CD4-positive, alpha-beta T cell (primary cell): ENCODE measurements around the gene MACC1. TPM values are rescaled to one million over a fixed set of nuclear protein-coding genes. Genes with fewer than 3 reads are reported as not detected.

ENCODE experiments used
- ATAC-seq: fragments of 200-7000 bp; cut with Tn5 transposase; one replicate; pipeline ENCODE4 v1.10.0; 2022; ENCODE audit warnings: mild to moderate bottlenecking; ENCODE audit not compliant: poor library complexity
- CTCF ChIA-PET: fragments of 350-600 bp; sonication (Branson Sonifier 250); formaldehyde crosslinking; loops from one replicate; lab custom pipeline; 2021; ENCODE audit warnings: antibody characterized with exemption, inconsistent platforms; lab: Charles Lee
- POLR2A ChIA-PET: fragments of 350-600 bp; sonication (Branson Sonifier 250); formaldehyde crosslinking; loops from one replicate; lab custom pipeline; 2021; ENCODE audit warnings: antibody characterized with exemption, inconsistent platforms; lab: Charles Lee
- DNase-seq, 14 experiments: peaks; one replicate each; pipeline ENCODE4 v3.0.0-alpha.2; 2013 to 2020; ENCODE audit warnings: mixed read lengths in 2 of 14
- H3K27ac ChIP-seq, 2 donors: one replicate each; pipeline versions ENCODE4 v1.5.1 to v1.7.0; 2013; ENCODE audit warnings: low read length in 2 of 2, low read depth in 1 of 2, mild to moderate bottlenecking in 1 of 2
- H3K27me3 ChIP-seq, 2 experiments: 1 replicate in 1 of 2; 2 replicates in 1 of 2; pipeline versions ENCODE4 v1.6.1 to v1.7.0; 2013; ENCODE audit warnings: low read length in 2 of 2, control low read depth in 1 of 2, mild to moderate bottlenecking in 1 of 2, moderate library complexity in 1 of 2; ENCODE audit not compliant: insufficient read depth in 2 of 2, control insufficient read depth in 1 of 2
- H3K36me3 ChIP-seq: one replicate; pipeline ENCODE4 v1.6.1; 2013; ENCODE audit warnings: low read length, control low read depth; ENCODE audit not compliant: insufficient read depth
- H3K4me1 ChIP-seq: one replicate; pipeline ENCODE4 v1.6.1; 2013; ENCODE audit warnings: low read length, control low read depth; ENCODE audit not compliant: insufficient read depth
- H3K4me3 ChIP-seq: one replicate; pipeline ENCODE4 v1.5.1; 2013; ENCODE audit warnings: mild to moderate bottlenecking, low read length, moderate library complexity
- H3K9me3 ChIP-seq, 2 experiments: 1 replicate in 1 of 2; 2 replicates in 1 of 2; pipeline versions ENCODE4 v1.6.1 to v1.7.0; 2013; ENCODE audit warnings: low read length in 2 of 2, mild to moderate bottlenecking in 2 of 2, control low read depth in 1 of 2, moderate library complexity in 1 of 2; ENCODE audit not compliant: control insufficient read depth in 1 of 2, insufficient read depth in 1 of 2
- H3K27ac Mint-ChIP-seq: one replicate; pipeline ENCODE4 v1.8.0; 2020; ENCODE audit warnings: mixed read lengths
- H3K27me3 Mint-ChIP-seq: one replicate; pipeline ENCODE4 v1.8.0; 2021; ENCODE audit warnings: mixed read lengths
- H3K36me3 Mint-ChIP-seq: one replicate; pipeline ENCODE4 v1.8.0; 2021; ENCODE audit warnings: low read depth, mixed read lengths
- H3K4me1 Mint-ChIP-seq: one replicate; pipeline ENCODE4 v1.8.0; 2021; ENCODE audit warnings: low read depth, mixed read lengths
- H3K4me3 Mint-ChIP-seq: one replicate; pipeline ENCODE4 v1.8.0; 2020; ENCODE audit warnings: mild to moderate bottlenecking, mixed read lengths
- H3K9me3 Mint-ChIP-seq: one replicate; pipeline ENCODE4 v1.8.0; 2020; ENCODE audit warnings: mixed read lengths
- CTCF ChIP-seq: fragments of 200-600 bp; IDR thresholded peaks from one replicate; pipeline ENCODE4 v1.8.0; 2022; ENCODE audit warnings: antibody characterized with exemption, mild to moderate bottlenecking
- intact Hi-C, 2 experiments: fragments of 100-400 bp; cut with DNase I in 1 of 2; cut with micrococcal nuclease in 1 of 2; formaldehyde crosslinking; loops; one replicate each; pipeline versions ENCODE4 v1.15.1 to v1.9.0; 2023 to 2025; cut with DNase I, micrococcal nuclease
- total RNA-seq, 174 experiments: library from RNA in 2 of 174; stranded (reverse) in 2 of 174; gene quantifications; one replicate each; pipeline ENCODE4 v1.2.3 and lab custom pipeline; 2021 to 2026

MACC1 gene
- total RNA-seq, 2 experiments from 2014 or later: 0.05 to 0.14 TPM

GRCh38 chr7:20170633-20171032, 46.6 kb downstream of the MACC1 start:
- no peak overlapping the region for H3K4me3 ChIP-seq
- no peak overlapping the region for H3K27ac ChIP-seq
- no peaks in the 10 kb centered on the region for H3K27me3 ChIP-seq
- ChIA-PET CTCF (no interaction called here), POLR2A (no interaction called here)
- H3K4me1 Mint-ChIP-seq: no peaks in the 10 kb centered on the region
- no peak for TF ChIP-seq CTCF
- no peak overlapping the region for H3K27ac Mint-ChIP-seq
- H3K4me1 ChIP-seq: no peaks in the 10 kb centered on the region
- no peaks in the 10 kb centered on the region for H3K9me3 Mint-ChIP-seq
- no peaks in the 10 kb centered on the region for H3K27me3 Mint-ChIP-seq
- ATAC-seq (no peak), DNase-seq (no peak)
- intact Hi-C loops: loop anchor here in 1 of 2 experiments (5.0 kb wide), 1 partner anchor 463 kb away; the partner anchor contains the start of gene POLR1F
- H3K36me3 ChIP-seq: no peaks in the 10 kb centered on the region
- no peak overlapping the region for H3K4me3 Mint-ChIP-seq
- H3K9me3 ChIP-seq: no peaks in the 10 kb centered on the region
- no peaks in the 10 kb centered on the region for H3K36me3 Mint-ChIP-seq

GRCh38 chr7:20165146-20165510, 52.1 kb downstream of the MACC1 start:
- no peaks in the 10 kb centered on the region for H3K36me3 ChIP-seq
- Mint-ChIP-seq H3K4me3 (no peak overlapping the region), H3K4me1 (no peaks in the 10 kb centered on the region), H3K27ac (no peak overlapping the region), H3K9me3 (no peaks in the 10 kb centered on the region), H3K36me3 (no peaks in the 10 kb centered on the region), H3K27me3 (no peaks in the 10 kb centered on the region)
- ATAC-seq (no peak), DNase-seq (no peak)
- no peak for TF ChIP-seq CTCF
- H3K4me3 ChIP-seq: no peak overlapping the region
- no peak overlapping the region for H3K27ac ChIP-seq
- intact Hi-C loops: no loop called here
- H3K4me1 ChIP-seq: no peaks in the 10 kb centered on the region
- no peaks in the 10 kb centered on the region for H3K27me3 ChIP-seq
- ChIA-PET POLR2A (no interaction called here), CTCF (no interaction called here)
- H3K9me3 ChIP-seq: no peaks in the 10 kb centered on the region

GRCh38 chr7:20164425-20165145, 52.6 kb downstream of the MACC1 start:
- H3K27me3 ChIP-seq: no peaks in the 10 kb centered on the region
- H3K4me1 Mint-ChIP-seq: no peaks in the 10 kb centered on the region
- H3K36me3 Mint-ChIP-seq: no peaks in the 10 kb centered on the region
- H3K27ac ChIP-seq: no peak overlapping the region
- ChIA-PET POLR2A (no interaction called here), CTCF (no interaction called here)
- no peak overlapping the region for H3K4me3 Mint-ChIP-seq
- H3K27me3 Mint-ChIP-seq: no peaks in the 10 kb centered on the region
- no peaks in the 10 kb centered on the region for H3K9me3 Mint-ChIP-seq
- no peak overlapping the region for H3K4me3 ChIP-seq
- H3K4me1 ChIP-seq: no peaks in the 10 kb centered on the region
- intact Hi-C loops: no loop called here
- no peaks in the 10 kb centered on the region for H3K36me3 ChIP-seq
- DNase-seq (peak in 1 of 14 experiments; percentile 7), ATAC-seq (no peak)
- no peaks in the 10 kb centered on the region for H3K9me3 ChIP-seq
- no peak for TF ChIP-seq CTCF
- H3K27ac Mint-ChIP-seq: no peak overlapping the region
